Bronchus fibroblast of lung (primary cell): ENCODE measurements around the gene NXPE2. TPM values are rescaled to one million over a fixed set of nuclear protein-coding genes. Genes with fewer than 3 reads are reported as not detected.

ENCODE experiments used
- total RNA-seq: library from RNA; depleted of rRNA; stranded (reverse); fragments of >200 nt; gene quantifications from 2 replicates; pipeline ENCODE4 v1.2.3, GENCODE V29; 2015

Gene NXPE2
- total RNA-seq: under 0.01 TPM in 1 of 2 replicates, not detected in the other

DNA sequence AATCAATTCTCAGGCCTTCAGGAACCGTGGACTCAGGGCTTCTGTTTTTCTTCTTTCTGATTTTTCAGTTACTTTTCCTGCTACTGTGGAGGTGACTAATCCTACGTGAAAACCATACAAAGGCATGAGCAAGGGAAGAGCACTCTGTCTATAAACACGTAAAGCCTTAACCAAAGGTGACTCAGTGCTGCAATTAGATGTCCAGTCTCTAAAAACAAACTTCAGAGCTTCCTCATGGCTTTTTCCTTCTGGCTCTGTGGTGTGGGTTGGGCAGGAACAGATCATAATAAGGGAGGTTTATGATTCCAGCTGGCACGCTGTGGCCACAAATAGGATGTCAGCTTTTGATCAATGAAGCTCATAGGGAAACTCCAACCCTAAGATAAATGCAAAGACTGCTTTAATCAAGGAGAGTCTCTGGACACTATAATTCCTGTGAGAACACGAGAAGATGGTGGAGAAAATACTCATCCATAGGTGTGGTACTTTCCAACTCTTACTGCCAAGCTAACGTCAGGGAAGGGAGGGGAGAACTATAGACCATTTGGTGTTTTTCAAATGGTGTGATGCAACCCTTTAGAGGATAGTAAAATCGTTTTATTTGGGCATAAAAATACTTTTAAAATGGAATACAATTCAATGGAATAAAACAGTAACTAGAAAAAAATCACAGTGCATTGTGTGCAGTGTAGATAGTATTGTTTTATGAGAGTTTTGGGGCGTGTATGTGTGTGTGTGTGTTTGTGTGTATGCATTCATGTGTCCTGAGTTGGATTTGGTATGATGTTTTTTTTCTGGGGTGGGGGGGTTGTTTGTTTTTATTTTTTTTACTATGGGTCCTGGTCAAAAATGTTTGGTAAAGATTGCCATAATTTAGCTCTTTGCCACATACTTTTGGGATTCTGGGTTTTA, at the start of gene NXPE2:
Gene NXPE2, plus strand, starts transcription at position 403 of the 912 bp plus-strand sequence. Its CDS starts 49 bp downstream, at position 452.

Other genes starting within 250 kb of the NXPE2 start
- gene REXO2, start 239.1 kb upstream of the NXPE2 start, total RNA-seq: 162 and 174 TPM in 2 replicates
- not detected in 2 replicates for gene NXPE1, start 118.6 kb upstream of the NXPE2 start, total RNA-seq
- not detected in 2 replicates for gene NXPE4, start 82.7 kb upstream of the NXPE2 start, total RNA-seq